HepG2 (cell line): ENCODE measurements around the gene ALDH4A1. TPM values are rescaled to one million over a fixed set of nuclear protein-coding genes. Genes with fewer than 3 reads are reported as not detected.

Experiments used
- AGO2 ChIP-seq: fragments of 200-400 bp; formaldehyde crosslinking; optimal IDR thresholded peaks from 2 replicates; pipeline ENCODE3; 2017; ENCODE audit warnings: mild to moderate bottlenecking, low read depth, low read length, moderate library complexity
- CBX1 ChIP-seq: IDR thresholded peaks from one replicate; pipeline ENCODE4 v1.6.1; 2016; ENCODE audit warnings: antibody characterized with exemption, low read depth
- CBX5 ChIP-seq: sonication (generic); formaldehyde crosslinking; IDR thresholded peaks from 2 replicates; pipeline ENCODE4 v1.4.0; 2020; ENCODE audit warnings: missing genetic modification reagents, borderline replicate concordance
- HIVEP1 ChIP-seq: sonication (generic); formaldehyde crosslinking; IDR thresholded peaks from 2 replicates; pipeline ENCODE4 v1.4.0; 2020; ENCODE audit warnings: mild to moderate bottlenecking, missing genetic modification reagents
- KDM4B ChIP-seq: sonication (generic); formaldehyde crosslinking; IDR thresholded peaks from 2 replicates; pipeline ENCODE4 v1.4.0; 2020; ENCODE audit warnings: missing genetic modification reagents
- MXI1 ChIP-seq: IDR thresholded peaks from 3 replicates; pipeline ENCODE4 v1.6.1; 2012; ENCODE audit warnings: low read depth, low read length, inconsistent platforms, borderline replicate concordance
- NCOR1 ChIP-seq: fragments of 200-600 bp; sonication (generic); IDR thresholded peaks from 2 replicates; pipeline ENCODE4 v1.7.0; 2017; ENCODE audit warnings: antibody characterized with exemption, low read length, borderline replicate concordance
- NFRKB ChIP-seq: fragments of 450-650 bp; IDR thresholded peaks from 2 replicates; pipeline ENCODE4 v1.6.1; 2017
- PREB ChIP-seq: sonication (generic); formaldehyde crosslinking; IDR thresholded peaks from 2 replicates; pipeline ENCODE4 v1.4.0; 2020; ENCODE audit warnings: missing genetic modification reagents
- STAT6 ChIP-seq: sonication (generic); formaldehyde crosslinking; IDR thresholded peaks from 2 replicates; pipeline ENCODE4 v1.4.0; 2020; ENCODE audit warnings: missing genetic modification reagents, mild to moderate bottlenecking, borderline replicate concordance
- ZNF292 ChIP-seq: sonication (generic); formaldehyde crosslinking; IDR thresholded peaks from 2 replicates; pipeline ENCODE4 v1.8.1; 2022; ENCODE audit warnings: mild to moderate bottlenecking, low read depth, missing genetic modification reagents, borderline replicate concordance
- ZNF432 ChIP-seq: sonication (generic); formaldehyde crosslinking; IDR thresholded peaks from 2 replicates; pipeline ENCODE4 v1.5.0; 2020; ENCODE audit warnings: missing genetic modification reagents, mild to moderate bottlenecking, borderline replicate concordance
- ZNF687 ChIP-seq: sonication (generic); formaldehyde crosslinking; IDR thresholded peaks from 2 replicates; pipeline ENCODE4 v1.5.1; 2020; ENCODE audit warnings: mild to moderate bottlenecking, missing genetic modification reagents, moderate library complexity
- ZNF792 ChIP-seq: IDR thresholded peaks from 2 replicates; pipeline ENCODE4 v1.6.1; 2016
- polyA plus RNA-seq, 8 experiments: library from polyadenylated mRNA; depleted of rRNA in 3 of 8; stranded (reverse) in 7 of 8; unstranded in 1 of 8; fragments of >200 nt; fragmentation: Illumina TruSeq in 4 of 8; extraction: Trizol in 4 of 8; gene quantifications; 2 replicates each; pipeline versions ENCODE4 v1.2.1 to v1.2.3, GENCODE V29; 2011 to 2016; ENCODE audit warnings: low read depth in 4 of 8, missing spikeins in 1 of 8, mixed read lengths in 1 of 8; ENCODE audit not compliant: insufficient read depth in 1 of 8
- total RNA-seq, 5 experiments: library from RNA; depleted of rRNA; stranded (reverse); fragments of >200 nt; fragmentation: Illumina TruSeq; extraction: Trizol; gene quantifications; 2 replicates each; pipeline ENCODE4 v1.2.3, GENCODE V29; 2016; ENCODE audit warnings: low read depth in 1 of 5

ALDH4A1 gene
- total and polyA plus RNA-seq, 2 of the 13 experiments (the other 11 are each of a cell fraction or from before 2014, with no cell fraction given), result 76.4 to 240 TPM

GRCh38 chr1:18872071-18872611, 30.2 kb downstream of the ALDH4A1 start (continued):
- TF ChIP-seq STAT6 (no peak), PREB (CRISPR knock-in tag) (no peak), ZNF687 (CRISPR knock-in tag) (0 out of 2 replicates have a peak, but pooled peaks have one; percentile 23), NCOR1 (no peak), MXI1 (no peak), AGO2 (peak; percentile 70), HIVEP1 (CRISPR knock-in tag) (no peak), CBX1 (no peak), ZNF432 (no peak), CBX5 (no peak), ZNF792 (CRISPR knock-in tag) (no peak), KDM4B (no peak), ZNF292 (CRISPR knock-in tag) (no peak), NFRKB (no peak)
